Glutamatergic neuron (in vitro differentiated cells): ENCODE results near the gene FAM222A. TPM values are rescaled to one million over a fixed set of nuclear protein-coding genes. Genes with fewer than 3 reads are reported as not detected.

Source experiments
- DNase-seq: peaks from one replicate; pipeline ENCODE4 v3.0.0; 2022
- H3K27ac Mint-ChIP-seq: one replicate; pipeline ENCODE4 v1.8.0; 2020; ENCODE audit warnings: mild to moderate bottlenecking, mixed read lengths, inconsistent platforms; ENCODE audit not compliant: unreplicated experiment
- H3K27me3 Mint-ChIP-seq: one replicate; pipeline ENCODE4 v1.8.0; 2020; ENCODE audit warnings: mild to moderate bottlenecking, moderate library complexity, mixed read lengths, inconsistent platforms; ENCODE audit not compliant: unreplicated experiment
- H3K36me3 Mint-ChIP-seq: one replicate; pipeline ENCODE4 v1.8.0; 2020; ENCODE audit warnings: mild to moderate bottlenecking, mixed read lengths, inconsistent platforms; ENCODE audit not compliant: unreplicated experiment
- H3K4me1 Mint-ChIP-seq: one replicate; pipeline ENCODE4 v1.8.0; 2020; ENCODE audit warnings: mild to moderate bottlenecking, low read depth, mixed read lengths, inconsistent platforms; ENCODE audit not compliant: unreplicated experiment
- H3K4me3 Mint-ChIP-seq: one replicate; pipeline ENCODE4 v1.8.0; 2020; ENCODE audit warnings: mild to moderate bottlenecking, mixed read lengths, inconsistent platforms; ENCODE audit not compliant: unreplicated experiment
- H3K9me3 Mint-ChIP-seq: one replicate; pipeline ENCODE4 v1.8.0; 2020; ENCODE audit warnings: mild to moderate bottlenecking, moderate library complexity, mixed read lengths, inconsistent platforms; ENCODE audit not compliant: unreplicated experiment
- CTCF ChIP-seq: fragments of 200-600 bp; sonication (generic); IDR thresholded peaks from one replicate; pipeline ENCODE4 v1.5.0; 2021; ENCODE audit not compliant: partially characterized antibody, unreplicated experiment
- total RNA-seq: library from RNA; stranded (reverse); fragmentation: NEBNext Ultra II Directional; extraction: Animal tissue kit (Norgen Biotek cat#: 25700); gene quantifications from one replicate; pipeline ENCODE4 v1.2.1, GENCODE V29; 2021; ENCODE audit not compliant: unreplicated experiment

The FAM222A gene
- total RNA-seq, 1 donor from 2014 or later: 18.1 TPM

- Mint-ChIP-seq H3K27me3 (peaks cover 8% of the 10 kb centered on the region), H3K9me3 (peaks cover 6% of the 10 kb centered on the region), H3K36me3 (no peaks in the 10 kb centered on the region), H3K27ac (no peak overlapping the region), H3K4me3 (no peak overlapping the region), H3K4me1 (peaks cover 7% of the 10 kb centered on the region)
- TF ChIP-seq CTCF: no peak
- no peak for DNase-seq
These were observed 2.7 kb upstream of the FAM222A start for GRCh38 chr12:109710747-109711595.

- no peak for DNase-seq
- Mint-ChIP-seq H3K4me3 (no peak overlapping the region), H3K27ac (no peak overlapping the region), H3K27me3 (peaks cover 11% of the 10 kb centered on the region), H3K4me1 (peaks cover 13% of the 10 kb centered on the region), H3K9me3 (peaks cover 6% of the 10 kb centered on the region), H3K36me3 (no peaks in the 10 kb centered on the region)
- no peak for TF ChIP-seq CTCF
These were observed 1.8 kb upstream of the FAM222A start for GRCh38 chr12:109711596-109712461.

GRCh38 chr12:109714141-109714912, 702 bp downstream of the FAM222A start:
- peak; percentile 89 for DNase-seq
- no peaks in the 10 kb centered on the region for H3K36me3 Mint-ChIP-seq
- H3K4me1 Mint-ChIP-seq: peaks cover 23% of the 10 kb centered on the region
- TF ChIP-seq CTCF: no peak
- peaks cover 9% of the 10 kb centered on the region for H3K27me3 Mint-ChIP-seq
- peaks cover 4% of the 10 kb centered on the region for H3K9me3 Mint-ChIP-seq
- peak overlapping the region; percentile 81 for H3K4me3 Mint-ChIP-seq
- no peak overlapping the region for H3K27ac Mint-ChIP-seq

- DNase-seq: no peak
- TF ChIP-seq CTCF: no peak
- H3K27me3 Mint-ChIP-seq: peaks cover 9% of the 10 kb centered on the region
These were observed 1.3 kb downstream of the FAM222A start for GRCh38 chr12:109714913-109715244.

More at GRCh38 chr12:109714913-109715244, 1.3 kb downstream of the FAM222A start:
- Mint-ChIP-seq H3K4me1 (peaks cover 28% of the 10 kb centered on the region), H3K9me3 (peaks cover 2% of the 10 kb centered on the region), H3K4me3 (peak overlapping the region; percentile 81), H3K36me3 (no peaks in the 10 kb centered on the region), H3K27ac (no peak overlapping the region)
